Stimulated activated naive CD4-positive, alpha-beta T cell (primary cell): ENCODE results near the gene NEMP2.

ENCODE experiments used
- DNase-seq, 6 experiments: peaks; one replicate each; lab custom pipeline; 2025; lab: John Stamatoyannopoulos, UW

The NEMP2 gene

GRCh38 chr2:190457256-190457655 is 77.3 kb downstream of the NEMP2 start:
- no peak for DNase-seq

GRCh38 chr2:190456833-190457232 is 77.7 kb downstream of the NEMP2 start:
- DNase-seq = no peak

- DNase-seq = no peak
Measured at GRCh38 chr2:190455358-190456095, 79.0 kb downstream of the NEMP2 start.

- DNase-seq = no peak
Measured at GRCh38 chr2:190454795-190455194, 79.7 kb downstream of the NEMP2 start.
